H1 (cell line): ENCODE results near the gene MUC5B. TPM values are rescaled to one million over a fixed set of nuclear protein-coding genes. Genes with fewer than 3 reads are reported as not detected.

Experiments used
- CTCF ChIA-PET: fragments of 300-600 bp; sonication (Branson Sonifier 250); formaldehyde crosslinking; loops from one replicate; lab custom pipeline; 2021; ENCODE audit not compliant: partially characterized antibody; lab: Charles Lee
- POLR2A ChIA-PET: fragments of 300-600 bp; sonication (Branson Sonifier 250); formaldehyde crosslinking; loops from one replicate; lab custom pipeline; 2021; ENCODE audit warnings: inconsistent platforms; ENCODE audit not compliant: partially characterized antibody; lab: Charles Lee
- DNase-seq, 2 experiments: peaks; one replicate each; pipeline versions ENCODE4 v3.0.0 to v3.0.0-alpha.2; 2010 to 2022; ENCODE audit warnings: low spot score in 2 of 2, low read depth in 1 of 2, mixed read lengths in 1 of 2
- FAIRE-seq: peaks from 2 replicates; lab custom pipeline; 2011; peaks lifted over from hg19 to GRCh38; lab: Jason Lieb, UNC
- H2AFZ ChIP-seq: 2 replicates; pipeline ENCODE4 v1.8.1; 2012; ENCODE audit warnings: low read length, inconsistent platforms
- H2AK5ac ChIP-seq: 2 replicates; pipeline ENCODE4 v1.6.1; 2013; ENCODE audit warnings: low read depth, low read length
- H2BK120ac ChIP-seq: replicated peaks from 2 replicates; pipeline ENCODE3; 2013; ENCODE audit warnings: low read depth, low read length, inconsistent platforms
- H2BK12ac ChIP-seq: 2 replicates; pipeline ENCODE4 v1.6.1; 2013; ENCODE audit warnings: low read depth, low read length
- H2BK15ac ChIP-seq: 2 replicates; pipeline ENCODE4 v1.6.1; 2013; ENCODE audit warnings: low read length
- H2BK20ac ChIP-seq: 2 replicates; pipeline ENCODE4 v1.6.1; 2013; ENCODE audit warnings: low read length
- H2BK5ac ChIP-seq: 2 replicates; pipeline ENCODE4 v1.6.1; 2013; ENCODE audit warnings: low read depth, low read length
- H3K14ac ChIP-seq: 2 replicates; pipeline ENCODE4 v1.6.1; 2013; ENCODE audit warnings: inconsistent platforms; ENCODE audit not compliant: insufficient read length
- H3K18ac ChIP-seq: 2 replicates; pipeline ENCODE4 v1.6.1; 2013; ENCODE audit warnings: low read length; ENCODE audit errors: extremely low read depth
- H3K23ac ChIP-seq: 2 replicates; pipeline ENCODE4 v1.6.1; 2013; ENCODE audit warnings: inconsistent platforms; ENCODE audit not compliant: insufficient read length
- H3K23me2 ChIP-seq: 2 replicates; pipeline ENCODE4 v1.6.1; 2013; ENCODE audit warnings: low read depth, low read length
- H3K27ac ChIP-seq: 2 replicates; pipeline ENCODE4 v1.6.1; 2011; ENCODE audit warnings: low read depth, low read length, inconsistent platforms
- H3K27me3 ChIP-seq, 4 experiments: replicated peaks in 1 of 4; 1 replicate in 1 of 4; 2 replicates in 3 of 4; pipeline versions ENCODE4 v1.6.1 to v1.8.1; 2011 to 2013; ENCODE audit warnings: low read length in 3 of 4, mild to moderate bottlenecking in 3 of 4, inconsistent platforms in 2 of 4, mixed read lengths in 2 of 4, moderate library complexity in 1 of 4; ENCODE audit not compliant: control insufficient read depth in 3 of 4, insufficient read depth in 3 of 4; ENCODE audit errors: extremely low read depth in 1 of 4
- H3K36me3 ChIP-seq, 4 experiments: 2 replicates each; pipeline versions ENCODE4 v1.6.1 to v1.8.1; 2011 to 2013; ENCODE audit warnings: mild to moderate bottlenecking in 4 of 4, low read length in 3 of 4, moderate library complexity in 2 of 4, control low read depth in 1 of 4, inconsistent platforms in 1 of 4; ENCODE audit not compliant: insufficient read depth in 4 of 4, control insufficient read depth in 2 of 4
- H3K4ac ChIP-seq: replicated peaks from 2 replicates; pipeline ENCODE3; 2013; ENCODE audit warnings: low read length, low read depth, mixed read lengths, inconsistent platforms; ENCODE audit not compliant: insufficient read length
- H3K4me1 ChIP-seq, 4 experiments: replicated peaks in 1 of 4; 1 replicate in 1 of 4; 2 replicates in 3 of 4; pipeline versions ENCODE4 v1.6.1 to v1.8.1; 2011 to 2013; ENCODE audit warnings: low read length in 3 of 4, inconsistent platforms in 2 of 4, mixed read lengths in 1 of 4; ENCODE audit not compliant: insufficient read depth in 4 of 4, control insufficient read depth in 3 of 4
- H3K4me2 ChIP-seq, 2 experiments: 2 replicates each; pipeline versions ENCODE4 v1.6.1 to v1.8.1; 2011 to 2013; ENCODE audit warnings: low read depth in 2 of 2, low read length in 2 of 2, control low read depth in 1 of 2, inconsistent platforms in 1 of 2, mild to moderate bottlenecking in 1 of 2; ENCODE audit not compliant: insufficient read depth in 1 of 2
- H3K4me3 ChIP-seq, 4 experiments: fragments of 200-600, 300-600 bp in 1 of 4; sonication (generic), shearing (Covaris generic), sonication (Bioruptor Twin) in 1 of 4; 2 replicates each; pipeline versions ENCODE4 v1.5.1 to v1.8.1; 2011 to 2016; ENCODE audit warnings: low read length in 4 of 4, low read depth in 3 of 4, control low read depth in 2 of 4, inconsistent platforms in 2 of 4, mild to moderate bottlenecking in 2 of 4, mixed read lengths in 1 of 4, moderate library complexity in 1 of 4; ENCODE audit not compliant: insufficient read depth in 2 of 4; ENCODE audit errors: extremely low read depth in 1 of 4
- H3K56ac ChIP-seq: replicated peaks from 2 replicates; pipeline ENCODE3; 2013; ENCODE audit warnings: low read depth, mild to moderate bottlenecking, mixed read lengths, low read length, inconsistent platforms; ENCODE audit not compliant: insufficient read length
- H3K79me1 ChIP-seq: 2 replicates; pipeline ENCODE4 v1.6.1; 2013; ENCODE audit warnings: low read depth, low read length, control low read depth
- H3K79me2 ChIP-seq, 2 experiments: 2 replicates each; pipeline versions ENCODE4 v1.6.1 to v1.8.1; 2012 to 2013; ENCODE audit warnings: low read length in 2 of 2, mild to moderate bottlenecking in 2 of 2, inconsistent platforms in 1 of 2; ENCODE audit not compliant: insufficient read depth in 2 of 2, control insufficient read depth in 1 of 2
- H3K9ac ChIP-seq, 4 experiments: replicated peaks in 1 of 4; 1 replicate in 1 of 4; 2 replicates in 3 of 4; pipeline versions ENCODE4 v1.6.1 to v1.8.1; 2011 to 2013; ENCODE audit warnings: low read depth in 3 of 4, low read length in 3 of 4, control low read depth in 2 of 4, mild to moderate bottlenecking in 2 of 4, moderate library complexity in 2 of 4, inconsistent platforms in 1 of 4; ENCODE audit errors: extremely low read depth in 1 of 4
- H3K9me3 ChIP-seq, 2 experiments: 2 replicates each; pipeline versions ENCODE4 v1.6.1 to v1.8.1; 2012 to 2013; ENCODE audit warnings: mild to moderate bottlenecking in 2 of 2, moderate library complexity in 2 of 2, control low read depth in 1 of 2, inconsistent platforms in 1 of 2, low read depth in 1 of 2, low read length in 1 of 2, mixed read lengths in 1 of 2; ENCODE audit not compliant: insufficient read depth in 2 of 2
- H4K20me1 ChIP-seq, 2 experiments: replicated peaks in 1 of 2; 2 replicates each; pipeline versions ENCODE3 to v1.8.1; 2011 to 2013; ENCODE audit warnings: inconsistent platforms in 2 of 2, low read length in 2 of 2, mild to moderate bottlenecking in 1 of 2; ENCODE audit not compliant: insufficient read depth in 2 of 2, control insufficient read depth in 1 of 2
- H4K5ac ChIP-seq: 2 replicates; pipeline ENCODE4 v1.6.1; 2013; ENCODE audit warnings: low read length, low read depth, mixed read lengths, inconsistent platforms; ENCODE audit not compliant: insufficient read length
- H4K8ac ChIP-seq: 2 replicates; pipeline ENCODE4 v1.8.0; 2013; ENCODE audit warnings: mild to moderate bottlenecking, moderate library complexity, low read length, inconsistent platforms; ENCODE audit not compliant: insufficient read depth; ENCODE audit errors: extremely low read depth
- H4K91ac ChIP-seq: replicated peaks from 2 replicates; pipeline ENCODE3; 2013; ENCODE audit warnings: low read length, mixed read lengths, inconsistent platforms; ENCODE audit not compliant: insufficient read length
- CEBPB ChIP-seq: IDR thresholded peaks from 2 replicates; pipeline ENCODE4 v1.6.1; 2012; ENCODE audit warnings: low read depth, low read length
- CHD1 ChIP-seq: IDR thresholded peaks from 2 replicates; pipeline ENCODE4 v1.6.1; 2012; ENCODE audit warnings: low read depth, low read length, improper control_type of control experiment
- CHD2 ChIP-seq: IDR thresholded peaks from 2 replicates; pipeline ENCODE4 v1.6.1; 2012; ENCODE audit warnings: low read length, improper control_type of control experiment
- CTBP2 ChIP-seq: IDR thresholded peaks from 2 replicates; pipeline ENCODE4 v1.7.0; 2011; ENCODE audit warnings: borderline replicate concordance, mild to moderate bottlenecking, moderate library complexity, mixed read lengths, low read length; ENCODE audit not compliant: insufficient read depth, insufficient read length
- POLR2AphosphoS5 ChIP-seq: IDR thresholded peaks from 2 replicates; pipeline ENCODE4 v1.6.1; 2011; ENCODE audit warnings: low read depth, low read length
- RAD21 ChIP-seq, 2 experiments: IDR thresholded peaks in 1 of 2; conservative IDR thresholded peaks in 1 of 2; 2 replicates each; pipeline ENCODE4 v1.6.1; 2011; ENCODE audit warnings: low read depth in 2 of 2, low read length in 2 of 2, improper control_type of control experiment in 1 of 2, inconsistent platforms in 1 of 2, mild to moderate bottlenecking in 1 of 2, moderate library complexity in 1 of 2
- RFX5 ChIP-seq: IDR thresholded peaks from 2 replicates; pipeline ENCODE4 v1.6.1; 2011; ENCODE audit warnings: low read depth, low read length, improper control_type of control experiment, borderline replicate concordance
- RXRA ChIP-seq: IDR thresholded peaks from 2 replicates; pipeline ENCODE4 v1.6.1; 2011; ENCODE audit warnings: low read depth, mild to moderate bottlenecking, low read length, moderate library complexity; ENCODE audit not compliant: insufficient read depth
- SUZ12 ChIP-seq: fragments of 200-600 bp; sonication (generic); IDR thresholded peaks from 2 replicates; pipeline ENCODE4 v1.6.1; 2012; ENCODE audit warnings: mild to moderate bottlenecking, inconsistent platforms, low read length, moderate library complexity, mixed read lengths
- WGBS, 2 experiments: shearing (Covaris generic) in 1 of 2; methylation state at CpG; one replicate each; pipeline versions ENCODE4 v1.1.6 to v1.1.7; 2013 to 2015; ENCODE audit warnings: low lambda C conversion rate in 2 of 2, mixed read lengths in 2 of 2, inconsistent platforms in 1 of 2, low coverage in 1 of 2, missing lambda C conversion rate in 1 of 2; ENCODE audit not compliant: insufficient replicate concordance in 2 of 2, insufficient coverage in 1 of 2, insufficient read length in 1 of 2; ENCODE audit errors: extremely low coverage in 1 of 2, missing lambda C conversion rate in 1 of 2; 5-methylcytosine and 5-hydroxymethylcytosine counted together
- polyA plus RNA-seq, 7 experiments: library from polyadenylated mRNA; depleted of rRNA in 3 of 7; stranded (reverse) in 5 of 7; unstranded in 2 of 7; fragments of >200 nt in 5 of 7; fragments of 200-250 nt in 2 of 7; gene quantifications; 1 replicate in 5 of 7; 2 replicates in 1 of 7; 4 replicates in 1 of 7; pipeline versions ENCODE4 v1.2.1 to v1.2.3, GENCODE V29; 2011 to 2013; ENCODE audit warnings: missing spikeins in 2 of 7, mixed read lengths in 2 of 7
- total RNA-seq: library from RNA; stranded (reverse); fragmentation: NEBNext Ultra II Directional; extraction: Animal tissue kit (Norgen Biotek cat#: 25700); gene quantifications from 2 replicates; pipeline ENCODE4 v1.2.1, GENCODE V29; 2021
- TF ChIP-seq, protein P1 (sequence below): IDR thresholded peaks from 2 replicates; pipeline ENCODE4 v1.6.1; 2012; ENCODE audit warnings: low read length, inconsistent platforms

MUC5B gene
- total and polyA plus RNA-seq, 2 of the 8 experiments (the other 6 are each of a cell fraction or from before 2014, with no cell fraction given), result 0.02 to 0.03 TPM

DNA sequence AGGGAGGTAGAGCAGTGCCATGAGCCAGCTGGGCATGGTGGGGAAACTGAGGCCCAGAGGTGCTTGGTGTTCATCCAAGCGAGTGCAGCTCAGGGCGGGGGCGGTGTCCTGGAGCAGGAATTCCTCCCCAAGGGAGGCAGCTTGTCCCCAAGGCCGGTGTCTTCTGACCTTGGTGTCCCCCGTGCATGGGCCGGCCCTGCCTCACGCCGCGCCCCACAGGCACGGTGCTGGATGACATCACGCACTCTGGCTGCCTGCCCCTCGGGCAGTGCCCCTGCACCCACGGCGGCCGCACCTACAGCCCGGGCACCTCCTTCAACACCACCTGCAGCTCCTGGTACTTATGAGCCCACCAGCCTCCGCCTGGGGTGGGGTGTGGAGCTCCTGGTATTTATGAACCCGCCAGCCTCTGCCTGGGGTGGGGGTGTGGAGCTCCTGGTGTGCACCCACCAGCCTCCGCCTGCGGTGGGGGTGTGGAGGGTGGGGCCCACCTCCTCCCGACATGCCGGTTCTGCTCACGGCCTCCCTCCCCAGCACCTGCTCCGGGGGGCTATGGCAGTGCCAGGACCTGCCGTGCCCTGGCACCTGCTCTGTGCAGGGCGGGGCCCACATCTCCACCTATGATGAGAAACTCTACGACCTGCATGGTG, 6.7 kb downstream of the MUC5B start:
- H3K27me3 ChIP-seq, result no peaks in the 10 kb centered on the region
- H3K4ac ChIP-seq, result no peak overlapping the region
- H2AFZ ChIP-seq, result no peak overlapping the region
- no peaks in the 10 kb centered on the region for H3K79me1 ChIP-seq
- no peaks in the 10 kb centered on the region; a peak in 1 of 4 replicates for H3K9me3 ChIP-seq
- ChIA-PET CTCF (interaction anchor here (1.4 kb wide), 1 partner anchor 116 kb away, joined by 3 read pairs; no protein-coding TSS in a partner anchor), POLR2A (interaction anchor here (1.0 kb wide), 1 partner anchor 122 kb away, joined by 3 read pairs; no protein-coding TSS in a partner anchor)
- no peak overlapping the region for H2BK5ac ChIP-seq
- no peak overlapping the region for H3K18ac ChIP-seq
- H3K23ac ChIP-seq, result no peak overlapping the region
- H3K27ac ChIP-seq, result no peak overlapping the region
- no peak overlapping the region for H4K8ac ChIP-seq
- H3K23me2 ChIP-seq, result no peaks in the 10 kb centered on the region
- no peak overlapping the region for H3K56ac ChIP-seq
- H3K79me2 ChIP-seq, result no peaks in the 10 kb centered on the region
- H3K4me3 ChIP-seq, result no peak overlapping the region
- no peak overlapping the region for H3K9ac ChIP-seq
- H4K91ac ChIP-seq, result no peak overlapping the region
- no peak overlapping the region for H2AK5ac ChIP-seq
- H2BK12ac ChIP-seq, result no peak overlapping the region
- H3K4me1 ChIP-seq, result peaks cover 0 to 8% (median 4%) of the 10 kb centered on the region in 4 experiments; a peak in 5 of 7 replicates
- H3K14ac ChIP-seq, result no peak overlapping the region
- H3K36me3 ChIP-seq, result no peaks in the 10 kb centered on the region
- H2BK15ac ChIP-seq, result no peak overlapping the region
- DNase-seq (peak in 1 of 2 experiments; percentile 38), FAIRE-seq (no peak)
- 91% methylated on average over 12 of the region's 27 CpGs; no CpG with 5 or more reads in 1 of the 2 experiments for WGBS, 2 experiments
- H4K20me1 ChIP-seq, result peaks cover 0 to 1% of the 10 kb centered on the region in 2 experiments
- H2BK20ac ChIP-seq, result no peak overlapping the region
- H3K4me2 ChIP-seq, result no peak overlapping the region
- H2BK120ac ChIP-seq, result no peak overlapping the region
- no peak overlapping the region for H4K5ac ChIP-seq
- TF ChIP-seq, protein P1, sequence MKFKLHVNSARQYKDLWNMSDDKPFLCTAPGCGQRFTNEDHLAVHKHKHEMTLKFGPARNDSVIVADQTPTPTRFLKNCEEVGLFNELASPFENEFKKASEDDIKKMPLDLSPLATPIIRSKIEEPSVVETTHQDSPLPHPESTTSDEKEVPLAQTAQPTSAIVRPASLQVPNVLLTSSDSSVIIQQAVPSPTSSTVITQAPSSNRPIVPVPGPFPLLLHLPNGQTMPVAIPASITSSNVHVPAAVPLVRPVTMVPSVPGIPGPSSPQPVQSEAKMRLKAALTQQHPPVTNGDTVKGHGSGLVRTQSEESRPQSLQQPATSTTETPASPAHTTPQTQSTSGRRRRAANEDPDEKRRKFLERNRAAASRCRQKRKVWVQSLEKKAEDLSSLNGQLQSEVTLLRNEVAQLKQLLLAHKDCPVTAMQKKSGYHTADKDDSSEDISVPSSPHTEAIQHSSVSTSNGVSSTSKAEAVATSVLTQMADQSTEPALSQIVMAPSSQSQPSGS, result no peak
- TF ChIP-seq SUZ12 (no peak), CEBPB (no peak), RFX5 (no peak), POLR2AphosphoS5 (no peak), CHD2 (no peak), CTBP2 (no peak), CHD1 (no peak), RAD21 (IDR thresholded peaks at IDR 0.05 in 1 of 2, conservative IDR thresholded peaks at IDR 0.05 in 1 of 2; ENCODE audit: low read depth in 2 of 2, low read length in 2 of 2) (no peak), RXRA (no peak)
